GM10266 (cell line): ENCODE results near the gene CAMKMT.

Source experiments
- DNase-seq: peaks from one replicate; pipeline ENCODE4 v3.0.0; 2012; ENCODE audit errors: extremely low spot score
- CTCF ChIP-seq: IDR thresholded peaks from 2 replicates; pipeline ENCODE4 v1.5.1; 2012; ENCODE audit warnings: mild to moderate bottlenecking, low read depth; ENCODE audit not compliant: control insufficient read depth, insufficient read depth; ENCODE audit errors: missing control alignments

The CAMKMT gene

GRCh38 chr2:44442019-44442418 lies 80.3 kb downstream of the CAMKMT start:
- no peak for TF ChIP-seq CTCF
- DNase-seq: no peak

- no peak for TF ChIP-seq CTCF
- no peak for DNase-seq
Observed at GRCh38 chr2:44443517-44443916, 81.8 kb downstream of the CAMKMT start.

- DNase-seq: no peak
- TF ChIP-seq CTCF: no peak
Observed at GRCh38 chr2:44444881-44445280, 83.1 kb downstream of the CAMKMT start.

GRCh38 chr2:44448860-44449527 lies 87.2 kb downstream of the CAMKMT start:
- DNase-seq: no peak
- no peak for TF ChIP-seq CTCF

GRCh38 chr2:44450082-44450481 lies 88.3 kb downstream of the CAMKMT start:
- TF ChIP-seq CTCF: no peak
- no peak for DNase-seq

- no peak for TF ChIP-seq CTCF
- DNase-seq: no peak
Observed at GRCh38 chr2:44450806-44451205, 89.1 kb downstream of the CAMKMT start.

GRCh38 chr2:44452069-44452583 lies 90.4 kb downstream of the CAMKMT start:
- no peak for TF ChIP-seq CTCF
- DNase-seq: no peak
